ENCODE data around the gene INPP5B. TPM values are rescaled to one million over a fixed set of nuclear protein-coding genes. Genes with fewer than 3 reads are reported as not detected.

Gene INPP5B
- total and polyA plus RNA-seq, 2 of the 13 experiments (the other 11 are each of a cell fraction or from before 2014, with no cell fraction given) = 9.0 to 9.8 TPM

- TF ChIP-seq HNF4G (IDR thresholded peaks at IDR 0.05; ENCODE audit: borderline replicate concordance, low read depth, low read length) (no peak), HNF4G (CRISPR knock-in tag; IDR thresholded peaks at IDR 0.05; ENCODE audit: borderline replicate concordance, low read depth) (no peak), HDAC6 (IDR thresholded peaks at IDR 0.05; ENCODE audit: low read depth, low read length) (no peak), ZBTB10 (CRISPR knock-in tag; IDR thresholded peaks at IDR 0.05; ENCODE audit: borderline replicate concordance) (no peak), ZNF549 (CRISPR knock-in tag; IDR thresholded peaks at IDR 0.05) (no peak), MAFG (CRISPR knock-in tag; IDR thresholded peaks at IDR 0.05) (no peak), GATA4 (IDR thresholded peaks at IDR 0.05; ENCODE audit: borderline replicate concordance, low read depth) (no peak), ZBTB42 (CRISPR knock-in tag; IDR thresholded peaks at IDR 0.05) (no peak), ZNF574 (CRISPR knock-in tag; IDR thresholded peaks at IDR 0.05) (no peak), KMT2B (CRISPR knock-in tag; IDR thresholded peaks at IDR 0.05) (no peak), JDP2 (CRISPR knock-in tag; IDR thresholded peaks at IDR 0.05; ENCODE audit: borderline replicate concordance) (no peak), ONECUT2 (CRISPR knock-in tag; IDR thresholded peaks at IDR 0.05) (no peak), THAP11 (CRISPR knock-in tag; IDR thresholded peaks at IDR 0.05) (0 out of 2 replicates have a peak, but pooled peaks have one; percentile 21), SP2 (CRISPR knock-in tag; IDR thresholded peaks at IDR 0.05) (no peak), SOX13 (IDR thresholded peaks at IDR 0.05) (no peak), SOX13 (CRISPR knock-in tag; conservative IDR thresholded peaks at IDR 0.05 in 1 of 2, IDR thresholded peaks at IDR 0.05 in 1 of 2) (peak in 1 of 2 experiments; percentile 68; a peak in 2 of 4 replicates), ZNF839 (CRISPR knock-in tag; IDR thresholded peaks at IDR 0.05; ENCODE audit: borderline replicate concordance) (no peak), ZNF430 (CRISPR knock-in tag; IDR thresholded peaks at IDR 0.05) (no peak), ZNF136 (CRISPR knock-in tag; IDR thresholded peaks at IDR 0.05; ENCODE audit: low read depth) (no peak), FOXP4 (CRISPR knock-in tag; IDR thresholded peaks at IDR 0.05) (peak; percentile 80), RELA (CRISPR knock-in tag; IDR thresholded peaks at IDR 0.05) (no peak), ZNF788 (CRISPR knock-in tag; IDR thresholded peaks at IDR 0.05; ENCODE audit: borderline replicate concordance) (no peak), SAP130 (CRISPR knock-in tag; IDR thresholded peaks at IDR 0.05; ENCODE audit: low read depth) (0 out of 2 replicates have a peak, but pooled peaks have one; percentile 27), ZFP36L2 (CRISPR knock-in tag; IDR thresholded peaks at IDR 0.05) (no peak), MTA3 (CRISPR knock-in tag; IDR thresholded peaks at IDR 0.05) (no peak)
Measured at GRCh38 chr1:37914719-37915475, 32.0 kb downstream of the INPP5B start (continued).
